Measurements from ENCODE around the gene ANGPTL3.
"Not testable (repeated sequence)": the region's sequence is repeated elsewhere in the genome, so short reads cannot be mapped to it uniquely, and the experiment has no call there.

ANGPTL3 gene

DNA sequence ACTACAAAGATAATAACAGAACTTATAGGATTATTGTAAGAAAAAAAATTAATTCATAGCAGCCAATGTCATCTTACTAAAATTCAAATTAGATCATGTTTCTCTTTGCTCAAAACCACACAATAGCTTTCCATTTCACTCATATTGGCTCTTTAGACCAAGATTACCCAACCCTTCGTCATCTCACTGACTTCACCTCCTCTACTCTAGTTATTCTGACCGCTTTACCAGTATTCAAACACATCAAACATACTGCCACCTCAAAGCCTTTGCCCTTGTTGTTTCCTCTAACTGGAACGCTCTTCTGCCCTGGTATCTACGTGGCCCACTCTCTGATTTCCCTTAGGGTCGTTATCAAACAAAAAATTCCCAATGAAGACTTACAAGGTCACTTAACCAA, 1.7 kb downstream of the ANGPTL3 start:
- H3K27ac ChIP-seq, result no peak overlapping the region
- no peak for DNase-seq (ENCODE audit: low spot score)
- ChIA-PET CTCF (interaction anchor here (0.6 kb wide), 1 partner anchor 13 kb away, joined by 3 read pairs; no protein-coding TSS in a partner anchor), POLR2A (ENCODE audit: low non-redundant PET) (no interaction called here)
- TF ChIP-seq, protein P1, sequence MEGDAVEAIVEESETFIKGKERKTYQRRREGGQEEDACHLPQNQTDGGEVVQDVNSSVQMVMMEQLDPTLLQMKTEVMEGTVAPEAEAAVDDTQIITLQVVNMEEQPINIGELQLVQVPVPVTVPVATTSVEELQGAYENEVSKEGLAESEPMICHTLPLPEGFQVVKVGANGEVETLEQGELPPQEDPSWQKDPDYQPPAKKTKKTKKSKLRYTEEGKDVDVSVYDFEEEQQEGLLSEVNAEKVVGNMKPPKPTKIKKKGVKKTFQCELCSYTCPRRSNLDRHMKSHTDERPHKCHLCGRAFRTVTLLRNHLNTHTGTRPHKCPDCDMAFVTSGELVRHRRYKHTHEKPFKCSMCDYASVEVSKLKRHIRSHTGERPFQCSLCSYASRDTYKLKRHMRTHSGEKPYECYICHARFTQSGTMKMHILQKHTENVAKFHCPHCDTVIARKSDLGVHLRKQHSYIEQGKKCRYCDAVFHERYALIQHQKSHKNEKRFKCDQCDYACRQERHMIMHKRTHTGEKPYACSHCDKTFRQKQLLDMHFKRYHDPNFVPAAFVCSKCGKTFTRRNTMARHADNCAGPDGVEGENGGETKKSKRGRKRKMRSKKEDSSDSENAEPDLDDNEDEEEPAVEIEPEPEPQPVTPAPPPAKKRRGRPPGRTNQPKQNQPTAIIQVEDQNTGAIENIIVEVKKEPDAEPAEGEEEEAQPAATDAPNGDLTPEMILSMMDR (conservative IDR thresholded peaks at IDR 0.05; ENCODE audit: low read depth), result no peak

DNA sequence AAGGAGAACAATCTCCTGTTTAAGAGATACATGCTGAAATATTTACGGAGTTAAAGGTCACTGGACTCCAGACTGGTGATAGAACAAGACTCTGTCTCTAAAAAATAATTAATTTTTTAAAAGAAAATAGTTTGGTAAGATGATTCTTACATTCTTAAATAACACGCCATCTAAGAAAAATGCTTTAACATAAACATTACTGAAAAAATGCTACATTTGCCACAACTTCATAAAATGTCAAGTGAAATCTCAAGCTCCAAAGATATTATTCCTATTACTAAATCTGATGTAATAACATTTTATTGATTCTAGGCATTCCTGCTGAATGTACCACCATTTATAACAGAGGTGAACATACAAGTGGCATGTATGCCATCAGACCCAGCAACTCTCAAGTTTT, 4.1 kb downstream of the ANGPTL3 start:
- TF ChIP-seq, protein P1 (conservative IDR thresholded peaks at IDR 0.05; ENCODE audit: low read depth), result no peak
- DNase-seq (ENCODE audit: low spot score), result no peak
- ChIA-PET POLR2A (ENCODE audit: low non-redundant PET) (no interaction called here), CTCF (no interaction called here)
- no peak overlapping the region for H3K27ac ChIP-seq

DNA sequence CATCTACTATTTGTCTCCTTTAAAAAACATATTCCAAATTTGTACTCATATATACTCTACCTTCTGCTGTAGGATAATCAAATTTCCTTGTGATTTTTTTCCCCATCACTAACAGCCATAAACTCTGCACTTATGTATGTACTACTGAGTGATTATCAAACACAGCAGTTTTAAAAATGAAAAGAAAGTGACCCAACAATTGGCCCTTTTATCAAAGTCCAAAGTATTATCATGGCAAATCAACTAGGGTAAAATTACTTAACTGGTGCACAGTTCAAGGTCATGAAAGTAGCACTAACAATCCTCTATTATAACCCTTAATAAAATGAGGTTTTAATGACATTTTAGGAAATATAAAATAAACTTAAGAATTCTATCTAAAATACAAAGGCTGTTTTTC, 11.6 kb downstream of the ANGPTL3 start:
- no peak overlapping the region for H3K27ac ChIP-seq
- CTCF ChIA-PET, result no interaction called here
- POLR2A ChIA-PET (ENCODE audit: low non-redundant PET), result no interaction called here
- TF ChIP-seq, protein P1 (conservative IDR thresholded peaks at IDR 0.05; ENCODE audit: low read depth), result no peak
- DNase-seq (ENCODE audit: low spot score), result no peak

DNA sequence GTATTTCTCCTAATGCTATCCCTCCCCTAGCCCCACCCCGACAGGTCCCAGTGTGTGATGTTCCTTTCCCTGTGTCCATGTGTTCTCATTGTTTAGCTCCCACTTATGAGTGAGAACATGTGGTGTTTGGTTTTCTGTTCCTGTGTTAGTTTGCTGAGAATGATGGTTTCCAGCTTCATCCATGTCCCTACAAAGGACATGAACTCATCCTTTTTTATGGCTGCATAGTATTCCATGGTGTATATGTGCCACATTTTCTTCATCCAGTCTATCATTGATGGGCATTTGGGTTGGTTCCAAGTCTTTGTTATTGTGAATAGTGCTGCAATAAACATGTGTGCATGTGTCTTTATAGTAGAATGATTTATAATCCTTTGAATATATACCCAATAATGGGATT, 13.3 kb downstream of the ANGPTL3 start:
- DNase-seq (ENCODE audit: low spot score); H3K27ac ChIP-seq; POLR2A ChIA-PET (ENCODE audit: low non-redundant PET): not testable (repeated sequence)
- CTCF ChIA-PET, result interaction anchor here (0.5 kb wide), 1 partner anchor 470 kb away, joined by 3 read pairs; no protein-coding TSS in a partner anchor

DNA sequence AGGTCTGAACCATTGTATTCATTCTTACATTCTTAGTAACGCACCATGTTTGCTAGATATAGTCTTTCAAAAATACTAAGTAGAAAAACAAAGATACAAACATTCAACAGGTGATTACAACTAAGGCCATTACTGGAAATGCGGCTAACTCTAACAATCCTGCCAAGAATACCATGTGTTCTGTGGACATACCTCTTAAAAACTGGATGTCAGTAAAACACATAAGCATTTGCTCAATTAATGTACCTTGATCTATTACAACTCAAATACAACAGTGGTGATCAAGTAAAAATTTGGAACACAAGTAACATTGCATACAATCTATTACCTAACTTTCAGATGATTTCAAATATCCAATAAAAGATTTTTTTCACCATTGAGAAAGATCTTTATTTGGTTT, 15.4 kb downstream of the ANGPTL3 start:
- CTCF ChIA-PET, result no interaction called here
- POLR2A ChIA-PET (ENCODE audit: low non-redundant PET), result no interaction called here
- TF ChIP-seq, protein P1 (conservative IDR thresholded peaks at IDR 0.05; ENCODE audit: low read depth), result no peak
- DNase-seq (ENCODE audit: low spot score), result no peak
- H3K27ac ChIP-seq, result no peak overlapping the region

DNA sequence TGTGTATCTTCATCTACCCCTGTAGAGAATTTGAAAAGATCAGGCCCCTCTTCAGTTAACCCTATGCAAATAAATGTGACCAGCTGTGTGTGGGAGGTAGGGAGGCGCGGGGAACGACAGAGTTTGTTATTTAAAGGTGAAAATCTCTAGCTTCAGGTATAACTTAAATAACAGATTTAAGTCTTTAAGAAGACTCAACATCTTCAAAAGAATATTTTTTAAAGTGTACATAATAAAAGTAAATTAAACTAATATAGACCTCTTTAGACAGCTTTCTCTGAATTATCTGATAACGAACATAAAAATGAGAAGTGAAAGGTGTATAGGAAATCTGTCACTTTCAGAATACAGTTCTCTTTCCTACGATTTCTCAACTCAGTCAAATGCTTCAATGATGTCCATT, 16.0 kb downstream of the ANGPTL3 start:
- DNase-seq (ENCODE audit: low spot score), result no peak
- ChIA-PET CTCF (no interaction called here), POLR2A (ENCODE audit: low non-redundant PET) (no interaction called here)
- TF ChIP-seq, protein P1 (conservative IDR thresholded peaks at IDR 0.05; ENCODE audit: low read depth), result no peak
- H3K27ac ChIP-seq, result no peak overlapping the region

DNA sequence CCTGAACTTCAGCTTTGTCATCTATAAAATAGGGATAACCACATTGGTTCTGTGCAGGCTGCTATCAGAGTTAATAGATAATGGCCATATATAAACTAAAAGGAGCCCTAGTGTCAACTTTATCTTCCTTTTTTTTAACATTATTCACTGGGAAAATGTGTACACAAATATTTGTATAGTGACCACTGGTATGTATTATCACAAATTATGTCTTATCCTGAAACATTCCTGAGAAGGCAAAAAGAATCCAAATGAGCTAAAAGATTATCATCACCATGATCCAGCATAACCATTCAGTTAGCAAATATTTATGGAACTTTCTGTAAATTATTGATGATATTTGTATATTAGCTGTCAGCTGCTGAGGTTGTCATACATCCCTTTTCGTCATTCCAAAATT, 16.6 kb downstream of the ANGPTL3 start:
- CTCF ChIA-PET, result interaction anchor here (0.6 kb wide), 1 partner anchor 79 kb away, joined by 3 read pairs; no protein-coding TSS in a partner anchor
- POLR2A ChIA-PET (ENCODE audit: low non-redundant PET), result no interaction called here
- H3K27ac ChIP-seq, result no peak overlapping the region
- DNase-seq (ENCODE audit: low spot score), result no peak
- TF ChIP-seq, protein P1 (conservative IDR thresholded peaks at IDR 0.05; ENCODE audit: low read depth), result no peak
